Mesodermal cell (in vitro differentiated cells): ENCODE measurements around the gene BCR.

ENCODE experiments used
- H3K27ac ChIP-seq: 2 replicates; pipeline ENCODE4 v1.7.0; 2013; ENCODE audit warnings: mild to moderate bottlenecking, low read depth, low read length, moderate library complexity; ENCODE audit not compliant: severe bottlenecking
- H3K36me3 ChIP-seq: 2 replicates; pipeline ENCODE4 v1.7.1; 2013; ENCODE audit warnings: mild to moderate bottlenecking, low read length, moderate library complexity; ENCODE audit not compliant: control insufficient read depth, insufficient read depth
- H3K4me1 ChIP-seq: one replicate; pipeline ENCODE4 v1.7.1; 2013; ENCODE audit warnings: mild to moderate bottlenecking, low read length; ENCODE audit not compliant: insufficient read depth, control insufficient read depth, poor library complexity, severe bottlenecking
- H3K4me3 ChIP-seq: 2 replicates; pipeline ENCODE4 v1.7.0; 2013; ENCODE audit warnings: low read length, control low read depth, mild to moderate bottlenecking; ENCODE audit not compliant: insufficient read depth, poor library complexity, severe bottlenecking; ENCODE audit errors: extremely low read depth
- H3K9me3 ChIP-seq: 2 replicates; pipeline ENCODE4 v1.7.1; 2013; ENCODE audit warnings: mild to moderate bottlenecking, low read length, moderate library complexity; ENCODE audit not compliant: control insufficient read depth
- WGBS, 2 experiments: methylation state at CpG; one replicate each; pipeline ENCODE4 v1.1.5; 2013; ENCODE audit warnings: missing lambda C conversion rate in 2 of 2; ENCODE audit not compliant: insufficient coverage in 2 of 2; 5-methylcytosine and 5-hydroxymethylcytosine counted together

BCR gene

GRCh38 chr22:23259916-23260644, 79.8 kb downstream of the BCR start:
- Histone ChIP-seq H3K4me3 (no peak overlapping the region), H3K36me3 (peaks cover 78% of the 10 kb centered on the region), H3K9me3 (no peaks in the 10 kb centered on the region), H3K27ac (no peak overlapping the region), H3K4me1 (peaks cover 8% of the 10 kb centered on the region)
- 93 to 94% methylated on average over 11 to 12 of the region's 13 CpGs for WGBS, 2 experiments

- Histone ChIP-seq H3K9me3 (no peaks in the 10 kb centered on the region), H3K4me3 (no peak overlapping the region), H3K36me3 (peaks cover 75% of the 10 kb centered on the region), H3K4me1 (peaks cover 5% of the 10 kb centered on the region), H3K27ac (no peak overlapping the region)
- WGBS, 2 experiments, result 95 to 97% methylated on average over 14 to 16 of the region's 21 CpGs
Measured at GRCh38 chr22:23260645-23261581, 80.6 kb downstream of the BCR start.

GRCh38 chr22:23261900-23262450, 81.7 kb downstream of the BCR start:
- Histone ChIP-seq H3K4me3 (no peak overlapping the region), H3K36me3 (peaks cover 71% of the 10 kb centered on the region), H3K27ac (no peak overlapping the region), H3K4me1 (peaks cover 3% of the 10 kb centered on the region), H3K9me3 (no peaks in the 10 kb centered on the region)
- WGBS, 2 experiments, result 87 to 91% methylated on average over 8 to 9 of the region's 10 CpGs

GRCh38 chr22:23262518-23263332, 82.4 kb downstream of the BCR start:
- 84 to 90% methylated on average over 39 to 50 of the region's 60 CpGs for WGBS, 2 experiments
- H3K4me3 ChIP-seq, result no peak overlapping the region
- H3K4me1 ChIP-seq, result peaks cover 3% of the 10 kb centered on the region
- H3K27ac ChIP-seq, result no peak overlapping the region
- H3K9me3 ChIP-seq, result no peaks in the 10 kb centered on the region
- H3K36me3 ChIP-seq, result peaks cover 71% of the 10 kb centered on the region

- Histone ChIP-seq H3K4me3 (no peak overlapping the region), H3K4me1 (peaks cover 3% of the 10 kb centered on the region), H3K27ac (no peak overlapping the region), H3K36me3 (peaks cover 65% of the 10 kb centered on the region), H3K9me3 (no peaks in the 10 kb centered on the region)
- WGBS, 2 experiments, result 92 to 94% methylated on average over 19 of the region's 20 CpGs
Measured at GRCh38 chr22:23263651-23264555, 83.6 kb downstream of the BCR start.

- Histone ChIP-seq H3K4me1 (peaks cover 3% of the 10 kb centered on the region), H3K9me3 (no peaks in the 10 kb centered on the region), H3K36me3 (peaks cover 65% of the 10 kb centered on the region), H3K27ac (no peak overlapping the region), H3K4me3 (no peak overlapping the region)
- 92 to 98% methylated on average over 8 to 15 of the region's 19 CpGs for WGBS, 2 experiments
Measured at GRCh38 chr22:23264610-23265367, 84.5 kb downstream of the BCR start.

GRCh38 chr22:23265368-23265700, 85.0 kb downstream of the BCR start:
- Histone ChIP-seq H3K27ac (no peak overlapping the region), H3K36me3 (peaks cover 70% of the 10 kb centered on the region), H3K4me3 (no peak overlapping the region)

GRCh38 chr22:23266780-23267179, 86.5 kb downstream of the BCR start:
- H3K36me3 ChIP-seq, result peaks cover 71% of the 10 kb centered on the region
- no peak overlapping the region for H3K27ac ChIP-seq
- no peaks in the 10 kb centered on the region for H3K9me3 ChIP-seq
- no peak overlapping the region for H3K4me3 ChIP-seq
- peaks cover under 1% of the 10 kb centered on the region for H3K4me1 ChIP-seq
- 98 to 100% methylated on average over 4 of the region's 4 CpGs for WGBS, 2 experiments

More at GRCh38 chr22:23265368-23265700, 85.0 kb downstream of the BCR start:
- WGBS, 2 experiments, result 95 to 96% methylated on average over 5 to 7 of the region's 7 CpGs
- H3K9me3 ChIP-seq, result no peaks in the 10 kb centered on the region
- H3K4me1 ChIP-seq, result peaks cover 3% of the 10 kb centered on the region
